Endothelial cell (in vitro differentiated cells): ENCODE measurements around the gene ZRANB3. TPM values are rescaled to one million over a fixed set of nuclear protein-coding genes. Genes with fewer than 3 reads are reported as not detected.

Experiments used
- DNase-seq: peaks from one replicate; pipeline ENCODE4 v3.0.0; 2021; ENCODE audit warnings: low spot score
- H3K27ac Mint-ChIP-seq: one replicate; pipeline ENCODE4 v1.8.0; 2021; ENCODE audit warnings: mixed read lengths, inconsistent platforms; ENCODE audit not compliant: unreplicated experiment
- H3K27me3 Mint-ChIP-seq: one replicate; pipeline ENCODE4 v1.8.0; 2021; ENCODE audit warnings: mild to moderate bottlenecking, moderate library complexity, mixed read lengths, inconsistent platforms; ENCODE audit not compliant: unreplicated experiment
- H3K36me3 Mint-ChIP-seq: one replicate; pipeline ENCODE4 v1.8.0; 2021; ENCODE audit warnings: mild to moderate bottlenecking, low read depth, mixed read lengths, inconsistent platforms; ENCODE audit not compliant: unreplicated experiment
- H3K4me1 Mint-ChIP-seq: one replicate; pipeline ENCODE4 v1.8.0; 2021; ENCODE audit warnings: mild to moderate bottlenecking, mixed read lengths, inconsistent platforms; ENCODE audit not compliant: unreplicated experiment
- H3K4me3 Mint-ChIP-seq: one replicate; pipeline ENCODE4 v1.8.0; 2021; ENCODE audit warnings: mild to moderate bottlenecking, mixed read lengths, inconsistent platforms; ENCODE audit not compliant: unreplicated experiment
- H3K9me3 Mint-ChIP-seq: one replicate; pipeline ENCODE4 v1.8.0; 2021; ENCODE audit warnings: mixed read lengths, inconsistent platforms; ENCODE audit not compliant: unreplicated experiment
- CTCF ChIP-seq: fragments of 200-600 bp; sonication (generic); IDR thresholded peaks from one replicate; pipeline ENCODE4 v1.5.0; 2021; ENCODE audit warnings: antibody characterized with exemption; ENCODE audit not compliant: unreplicated experiment
- total RNA-seq: library from RNA; stranded (reverse); fragmentation: NEBNext Ultra II Directional; extraction: Animal tissue kit (Norgen Biotek cat#: 25700); gene quantifications from one replicate; pipeline ENCODE4 v1.2.1, GENCODE V29; 2021; ENCODE audit not compliant: unreplicated experiment

The ZRANB3 gene
- total RNA-seq, 1 donor from 2014 or later: 9.4 TPM

- peak; percentile 12 for DNase-seq
- Mint-ChIP-seq H3K27me3 (no peaks in the 10 kb centered on the region), H3K4me3 (no peak overlapping the region), H3K9me3 (no peaks in the 10 kb centered on the region), H3K4me1 (no peaks in the 10 kb centered on the region), H3K27ac (no peak overlapping the region), H3K36me3 (no peaks in the 10 kb centered on the region)
- TF ChIP-seq CTCF: peak; percentile 61
Observed at GRCh38 chr2:135473567-135473966, 57.5 kb downstream of the ZRANB3 start.

- Mint-ChIP-seq H3K4me1 (no peaks in the 10 kb centered on the region), H3K27ac (no peak overlapping the region), H3K4me3 (no peak overlapping the region), H3K27me3 (peaks cover 3% of the 10 kb centered on the region), H3K36me3 (no peaks in the 10 kb centered on the region), H3K9me3 (no peaks in the 10 kb centered on the region)
- no peak for TF ChIP-seq CTCF
- DNase-seq: no peak
Observed at GRCh38 chr2:135471106-135471505, 59.9 kb downstream of the ZRANB3 start.

DNA sequence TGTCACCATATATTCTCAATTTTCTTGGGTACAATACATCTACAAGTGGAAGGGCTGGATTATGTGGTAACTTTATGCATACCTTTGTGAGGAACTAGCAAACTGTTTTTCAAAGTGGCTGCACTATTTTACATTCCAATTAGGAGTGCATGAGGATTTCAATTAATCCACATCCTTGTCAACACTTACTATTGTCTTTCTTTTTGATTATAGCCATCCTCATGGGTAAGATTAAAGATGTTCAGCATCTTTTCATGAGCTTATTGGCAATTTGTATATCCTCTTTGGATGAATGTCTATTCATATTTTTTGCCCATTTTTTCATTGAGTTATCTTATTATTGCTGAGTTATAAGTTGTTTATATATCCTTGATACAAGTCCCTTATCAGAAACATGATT, 73.7 kb downstream of the ZRANB3 start:
- Mint-ChIP-seq H3K9me3 (peaks cover 6% of the 10 kb centered on the region), H3K27ac (no peak overlapping the region), H3K36me3 (peaks cover 7% of the 10 kb centered on the region), H3K4me1 (no peaks in the 10 kb centered on the region), H3K27me3 (no peaks in the 10 kb centered on the region), H3K4me3 (no peak overlapping the region)
- no peak for TF ChIP-seq CTCF
- DNase-seq: no peak

DNA sequence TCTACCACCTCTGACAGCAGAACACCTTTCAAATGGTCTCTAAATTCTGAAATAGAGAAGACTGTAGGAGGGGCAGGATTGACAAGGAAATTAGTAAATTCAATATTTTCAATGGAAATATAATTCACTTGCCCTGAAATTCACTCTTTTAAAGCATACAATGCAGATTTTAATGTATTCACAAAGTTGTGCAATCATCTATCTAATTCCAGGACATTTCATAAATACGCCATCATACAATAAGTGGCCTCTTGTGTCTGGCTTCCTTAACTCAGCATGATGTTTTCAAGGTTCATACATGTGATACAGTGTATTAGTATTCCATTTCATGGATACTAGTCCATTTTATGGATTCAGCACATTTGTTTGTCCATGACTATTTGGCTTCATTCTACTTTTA, 74.2 kb downstream of the ZRANB3 start:
- peaks cover 9% of the 10 kb centered on the region for H3K36me3 Mint-ChIP-seq
- no peak overlapping the region for H3K4me3 Mint-ChIP-seq

GRCh38 chr2:135456431-135456830, 74.6 kb downstream of the ZRANB3 start:
- H3K4me3 Mint-ChIP-seq: no peak overlapping the region
- H3K36me3 Mint-ChIP-seq: peaks cover 13% of the 10 kb centered on the region
- H3K27ac Mint-ChIP-seq: no peak overlapping the region
- H3K27me3 Mint-ChIP-seq: no peaks in the 10 kb centered on the region
- H3K9me3 Mint-ChIP-seq: peaks cover 12% of the 10 kb centered on the region
- DNase-seq: no peak
- no peak for TF ChIP-seq CTCF
- H3K4me1 Mint-ChIP-seq: no peaks in the 10 kb centered on the region

More for the DNA sequence above, 74.2 kb downstream of the ZRANB3 start:
- no peak for DNase-seq
- H3K27ac Mint-ChIP-seq: no peak overlapping the region
- peaks cover 8% of the 10 kb centered on the region for H3K9me3 Mint-ChIP-seq
- TF ChIP-seq CTCF: no peak
- H3K27me3 Mint-ChIP-seq: no peaks in the 10 kb centered on the region
- H3K4me1 Mint-ChIP-seq: no peaks in the 10 kb centered on the region
